Colonic mucosa (tissue), 4 donors: ENCODE data around the gene MCM5. TPM values are rescaled to one million over a fixed set of nuclear protein-coding genes. Genes with fewer than 3 reads are reported as not detected.

Experiments
- DNase-seq: peaks from one replicate; pipeline ENCODE4 v3.0.0-alpha.2; 2020
- H3K27ac ChIP-seq: fragments of 200-600 bp; one replicate; pipeline ENCODE4 v1.8.0; 2021
- H3K27me3 ChIP-seq: fragments of 200-600 bp; one replicate; pipeline ENCODE4 v1.8.0; 2021
- H3K36me3 ChIP-seq: fragments of 200-600 bp; one replicate; pipeline ENCODE4 v1.8.0; 2021
- H3K4me1 ChIP-seq: fragments of 200-600 bp; one replicate; pipeline ENCODE4 v1.8.0; 2021; ENCODE audit warnings: mild to moderate bottlenecking
- H3K4me3 ChIP-seq: fragments of 200-600 bp; one replicate; pipeline ENCODE4 v1.8.0; 2021
- H3K9ac ChIP-seq, 2 donors: one replicate each; pipeline ENCODE4 v1.7.0; 2013; ENCODE audit warnings: control low read depth in 2 of 2, low read depth in 2 of 2, low read length in 2 of 2
- H3K9me3 ChIP-seq: fragments of 200-600 bp; one replicate; pipeline ENCODE4 v1.8.0; 2021
- CTCF ChIP-seq: fragments of 200-600 bp; IDR thresholded peaks from one replicate; pipeline ENCODE4 v1.8.0; 2022; ENCODE audit warnings: antibody characterized with exemption, mild to moderate bottlenecking
- intact Hi-C: fragments of 100-400 bp; cut with DNase I; formaldehyde crosslinking; loops from one replicate; pipeline ENCODE4 v1.14.1; 2022
- total RNA-seq, 2 donors: library from RNA; stranded (reverse); fragmentation: NEBNext Ultra II Directional in 1 of 2; extraction: Animal tissue kit (Norgen Biotek cat#: 25700) in 1 of 2; gene quantifications; one replicate each; pipeline ENCODE4 v1.2.1, GENCODE V29; 2021
- donor health status: healthy.
- donor health status: DM: no; HTN: no; CAD: no.
- donor health status: DM: no; HTN: no; CAD: no.

The MCM5 gene
- total RNA-seq, 2 donors from 2014 or later: 33.0 to 120 TPM

- intact Hi-C loops: no loop called here
- Histone ChIP-seq H3K27me3 (no peaks in the 10 kb centered on the region), H3K27ac (peak overlapping the region; percentile 44), H3K36me3 (no peaks in the 10 kb centered on the region), H3K4me1 (peaks cover 6% of the 10 kb centered on the region), H3K9me3 (no peaks in the 10 kb centered on the region), H3K9ac (no peak overlapping the region), H3K4me3 (no peak overlapping the region)
- DNase-seq: peak; percentile 52
- TF ChIP-seq CTCF: no peak
Observed at GRCh38 chr22:35367331-35367886, 32.5 kb upstream of the MCM5 start.

GRCh38 chr22:35368386-35368785 is 31.6 kb upstream of the MCM5 start:
- Histone ChIP-seq H3K27ac (no peak overlapping the region), H3K36me3 (no peaks in the 10 kb centered on the region), H3K27me3 (no peaks in the 10 kb centered on the region), H3K4me3 (no peak overlapping the region), H3K9ac (no peak overlapping the region), H3K9me3 (no peaks in the 10 kb centered on the region), H3K4me1 (peaks cover 6% of the 10 kb centered on the region)
- intact Hi-C loops: no loop called here
- DNase-seq: peak; percentile 68
- TF ChIP-seq CTCF: no peak

- no peak overlapping the region for H3K4me3 ChIP-seq
- no peaks in the 10 kb centered on the region for H3K9me3 ChIP-seq
- no peak for TF ChIP-seq CTCF
- no peaks in the 10 kb centered on the region for H3K36me3 ChIP-seq
- intact Hi-C loops: no loop called here
- H3K27ac ChIP-seq: no peak overlapping the region
- H3K27me3 ChIP-seq: no peaks in the 10 kb centered on the region
- H3K9ac ChIP-seq: no peak overlapping the region
- peaks cover 6% of the 10 kb centered on the region for H3K4me1 ChIP-seq
- no peak for DNase-seq
Observed at GRCh38 chr22:35369996-35370395, 29.9 kb upstream of the MCM5 start.

- DNase-seq: no peak
- Histone ChIP-seq H3K36me3 (no peaks in the 10 kb centered on the region), H3K27ac (no peak overlapping the region), H3K9me3 (no peaks in the 10 kb centered on the region), H3K27me3 (no peaks in the 10 kb centered on the region), H3K4me1 (peaks cover 5% of the 10 kb centered on the region), H3K4me3 (no peak overlapping the region), H3K9ac (no peak overlapping the region)
- no peak for TF ChIP-seq CTCF
- intact Hi-C loops: no loop called here
Observed at GRCh38 chr22:35373781-35374180, 26.2 kb upstream of the MCM5 start.

GRCh38 chr22:35375031-35375430 is 24.9 kb upstream of the MCM5 start:
- Histone ChIP-seq H3K9ac (peak overlapping the region in 1 of 2 donors; percentile 8), H3K4me1 (peaks cover 9% of the 10 kb centered on the region), H3K27me3 (no peaks in the 10 kb centered on the region), H3K4me3 (no peak overlapping the region), H3K36me3 (no peaks in the 10 kb centered on the region), H3K9me3 (no peaks in the 10 kb centered on the region), H3K27ac (no peak overlapping the region)
- no peak for DNase-seq
- TF ChIP-seq CTCF: no peak
- intact Hi-C loops: no loop called here
